HepG2 (cell line): Measurements from ENCODE around the gene DGKG. TPM values are rescaled to one million over a fixed set of nuclear protein-coding genes. Genes with fewer than 3 reads are reported as not detected.

Source experiments
- ATAC-seq: fragments of 200-7000 bp; cut with Tn5 transposase; 3 replicates; pipeline ENCODE4 v1.9.1; 2020; ENCODE audit warnings: mild to moderate bottlenecking, moderate library complexity
- BruUV-seq: library from RNA; stranded (reverse); fragments of 400-500 nt; replicated peaks from 2 replicates; lab custom pipeline; 2021; lab: Mats Ljungman, UMichigan
- CTCF ChIA-PET: fragments of 300-600 bp; formaldehyde crosslinking; extraction: SDS; loops from one replicate; lab custom pipeline; 2021; ENCODE audit warnings: low total read pairs, inconsistent platforms, low intra/inter-chr PET ratio; lab: Yijun Ruan, JAX
- POLR2A ChIA-PET: fragments of 350-600 bp; sonication (Branson Sonifier 250); formaldehyde crosslinking; loops from one replicate; lab custom pipeline; 2020; ENCODE audit warnings: antibody characterized with exemption, inconsistent platforms; lab: Yijun Ruan, JAX
- DNase-seq: peaks from one replicate; pipeline ENCODE4 v3.0.0-alpha.2; 2015; ENCODE audit warnings: low spot score
- FAIRE-seq: peaks from 3 replicates; lab custom pipeline; 2011; peaks lifted over from hg19 to GRCh38; lab: Jason Lieb, UNC
- H2AFZ ChIP-seq: one replicate; pipeline ENCODE4 v1.6.1; 2011; ENCODE audit warnings: low read length, inconsistent platforms
- H3K27ac ChIP-seq: fragments of 300-600 bp; 3 replicates; pipeline ENCODE4 v1.8.0; 2011; ENCODE audit warnings: mixed run types, mild to moderate bottlenecking, mixed read lengths, low read length, inconsistent platforms; ENCODE audit not compliant: insufficient read depth; ENCODE audit errors: extremely low read length
- H3K27me3 ChIP-seq, 2 experiments: fragments of 200-600 bp in 1 of 2; 2 replicates in 1 of 2; 3 replicates in 1 of 2; pipeline versions ENCODE4 v1.6.0 to v1.8.0; 2011; ENCODE audit warnings: low read length in 2 of 2, mild to moderate bottlenecking in 2 of 2, moderate library complexity in 2 of 2, inconsistent platforms in 1 of 2; ENCODE audit not compliant: insufficient read depth in 2 of 2, control insufficient read depth in 1 of 2
- H3K36me3 ChIP-seq, 2 experiments: fragments of 200-600 bp in 1 of 2; replicated peaks in 1 of 2; 2 replicates in 1 of 2; 3 replicates in 1 of 2; pipeline versions ENCODE4 v1.5.1 to v1.8.0; 2011; ENCODE audit warnings: low read length in 2 of 2, inconsistent platforms in 1 of 2; ENCODE audit not compliant: insufficient read depth in 2 of 2, control insufficient read depth in 1 of 2
- H3K4me1 ChIP-seq: 2 replicates; pipeline ENCODE4 v1.5.1; 2012; ENCODE audit warnings: low read length, inconsistent platforms; ENCODE audit not compliant: insufficient read depth
- H3K4me2 ChIP-seq: 2 replicates; pipeline ENCODE4 v1.6.0; 2011; ENCODE audit warnings: low read depth, low read length, inconsistent platforms
- H3K4me3 ChIP-seq, 3 experiments: fragments of 200-600 bp in 1 of 3; sonication (generic), shearing (Covaris generic) in 1 of 3; replicated peaks in 1 of 3; 2 replicates each; pipeline ENCODE4 v1.5.1; 2011 to 2016; ENCODE audit warnings: low read length in 3 of 3, inconsistent platforms in 2 of 3, low read depth in 2 of 3, mild to moderate bottlenecking in 2 of 3, control low read depth in 1 of 3, mixed read lengths in 1 of 3; ENCODE audit not compliant: insufficient read depth in 1 of 3
- H3K79me2 ChIP-seq: one replicate; pipeline ENCODE4 v1.6.1; 2011; ENCODE audit warnings: low read length, inconsistent platforms; ENCODE audit not compliant: insufficient read depth
- H3K9ac ChIP-seq: 2 replicates; pipeline ENCODE4 v1.6.0; 2011; ENCODE audit warnings: mild to moderate bottlenecking, low read depth, low read length, inconsistent platforms; ENCODE audit not compliant: insufficient read depth
- H3K9me3 ChIP-seq: 2 replicates; pipeline ENCODE4 v1.5.1; 2012; ENCODE audit warnings: mild to moderate bottlenecking, low read length
- H4K20me1 ChIP-seq: 2 replicates; pipeline ENCODE4 v1.6.0; 2011; ENCODE audit warnings: inconsistent platforms, mild to moderate bottlenecking, low read length, moderate library complexity; ENCODE audit not compliant: insufficient read depth
- ATF1 ChIP-seq: IDR thresholded peaks from 2 replicates; pipeline ENCODE4 v1.6.1; 2016; ENCODE audit warnings: mild to moderate bottlenecking, control low read depth
- FOXM1 ChIP-seq: sonication (generic); formaldehyde crosslinking; IDR thresholded peaks from 2 replicates; pipeline ENCODE4 v1.5.0; 2020; ENCODE audit warnings: missing genetic modification reagents
- NFIB ChIP-seq: sonication (generic); formaldehyde crosslinking; IDR thresholded peaks from 2 replicates; pipeline ENCODE4 v1.9.0; 2021; ENCODE audit warnings: missing genetic modification reagents, mild to moderate bottlenecking, borderline replicate concordance
- SKI ChIP-seq: fragments of 450-650 bp; IDR thresholded peaks from one replicate; pipeline ENCODE4 v1.6.1; 2018; ENCODE audit warnings: mild to moderate bottlenecking; ENCODE audit not compliant: partially characterized antibody
- SMARCC2 ChIP-seq: fragments of 450-650 bp; IDR thresholded peaks from 2 replicates; pipeline ENCODE4 v1.6.1; 2017; ENCODE audit warnings: antibody characterized with exemption, mild to moderate bottlenecking
- TAF1 ChIP-seq: sonication (generic); formaldehyde crosslinking; IDR thresholded peaks from 2 replicates; pipeline ENCODE4 v1.4.0; 2020; ENCODE audit warnings: missing genetic modification reagents
- ZFY ChIP-seq: sonication (generic); formaldehyde crosslinking; IDR thresholded peaks from 2 replicates; pipeline ENCODE4 v1.4.0; 2020; ENCODE audit warnings: missing genetic modification reagents
- ZNF564 ChIP-seq: sonication (generic); formaldehyde crosslinking; IDR thresholded peaks from 2 replicates; pipeline ENCODE4 v1.8.1; 2023; ENCODE audit warnings: mild to moderate bottlenecking, missing genetic modification reagents
- ZNF746 ChIP-seq: sonication (generic); formaldehyde crosslinking; IDR thresholded peaks from 2 replicates; pipeline ENCODE4 v1.8.0; 2022; ENCODE audit warnings: mild to moderate bottlenecking, missing genetic modification reagents
- ZNF773 ChIP-seq: sonication (generic); formaldehyde crosslinking; IDR thresholded peaks from 2 replicates; pipeline ENCODE4 v1.4.0; 2020; ENCODE audit warnings: missing genetic modification reagents, borderline replicate concordance
- WGBS: methylation state at CpG from one replicate; pipeline ENCODE4 v1.1.6; 2017; ENCODE audit warnings: low lambda C conversion rate; 5-methylcytosine and 5-hydroxymethylcytosine counted together
- in situ Hi-C: cut with HindIII; loops from 2 replicates; pipeline ENCODE4 v1.10.0; 2017; ENCODE audit warnings: low pct_unique_long_range_greater_than_20kb; ENCODE audit not compliant: extremely low pct_ligation_motif_present
- intact Hi-C: fragments of 100-400 bp; cut with micrococcal nuclease; formaldehyde crosslinking; loops from one replicate; pipeline ENCODE4 v1.10.0; 2022; ENCODE audit not compliant: unreplicated experiment
- polyA plus RNA-seq, 8 experiments: library from polyadenylated mRNA; depleted of rRNA in 3 of 8; stranded (reverse) in 7 of 8; unstranded in 1 of 8; fragments of >200 nt; fragmentation: Illumina TruSeq in 4 of 8; extraction: Trizol in 4 of 8; gene quantifications; 2 replicates each; pipeline versions ENCODE4 v1.2.1 to v1.2.3, GENCODE V29; 2011 to 2016; ENCODE audit warnings: low read depth in 4 of 8, missing spikeins in 1 of 8, mixed read lengths in 1 of 8; ENCODE audit not compliant: insufficient read depth in 1 of 8
- total RNA-seq, 5 experiments: library from RNA; depleted of rRNA; stranded (reverse); fragments of >200 nt; fragmentation: Illumina TruSeq; extraction: Trizol; gene quantifications; 2 replicates each; pipeline ENCODE4 v1.2.3, GENCODE V29; 2016; ENCODE audit warnings: low read depth in 1 of 5
- TF ChIP-seq, protein P1 (sequence below): sonication (generic); formaldehyde crosslinking; conservative IDR thresholded peaks from 2 replicates; pipeline ENCODE4 v1.8.0; 2022; ENCODE audit warnings: mild to moderate bottlenecking, moderate library complexity, missing genetic modification reagents
- TF ChIP-seq, protein P2 (sequence below): sonication (generic); formaldehyde crosslinking; IDR thresholded peaks from 2 replicates; pipeline ENCODE4 v1.4.0; 2020; ENCODE audit warnings: mild to moderate bottlenecking, missing genetic modification reagents
- TF ChIP-seq, protein P3 (sequence below): sonication (generic); formaldehyde crosslinking; conservative IDR thresholded peaks from 2 replicates; pipeline ENCODE4 v1.4.0; 2020; ENCODE audit warnings: missing genetic modification reagents
- TF ChIP-seq, protein P4 (sequence below): sonication (generic); formaldehyde crosslinking; IDR thresholded peaks from 2 replicates; pipeline ENCODE4 v1.5.1; 2020; ENCODE audit warnings: mild to moderate bottlenecking, missing genetic modification reagents, moderate library complexity

The DGKG gene
- total and polyA plus RNA-seq, 2 of the 13 experiments (the other 11 are each of a cell fraction or from before 2014, with no cell fraction given): 3.8 to 6.2 TPM

DNA sequence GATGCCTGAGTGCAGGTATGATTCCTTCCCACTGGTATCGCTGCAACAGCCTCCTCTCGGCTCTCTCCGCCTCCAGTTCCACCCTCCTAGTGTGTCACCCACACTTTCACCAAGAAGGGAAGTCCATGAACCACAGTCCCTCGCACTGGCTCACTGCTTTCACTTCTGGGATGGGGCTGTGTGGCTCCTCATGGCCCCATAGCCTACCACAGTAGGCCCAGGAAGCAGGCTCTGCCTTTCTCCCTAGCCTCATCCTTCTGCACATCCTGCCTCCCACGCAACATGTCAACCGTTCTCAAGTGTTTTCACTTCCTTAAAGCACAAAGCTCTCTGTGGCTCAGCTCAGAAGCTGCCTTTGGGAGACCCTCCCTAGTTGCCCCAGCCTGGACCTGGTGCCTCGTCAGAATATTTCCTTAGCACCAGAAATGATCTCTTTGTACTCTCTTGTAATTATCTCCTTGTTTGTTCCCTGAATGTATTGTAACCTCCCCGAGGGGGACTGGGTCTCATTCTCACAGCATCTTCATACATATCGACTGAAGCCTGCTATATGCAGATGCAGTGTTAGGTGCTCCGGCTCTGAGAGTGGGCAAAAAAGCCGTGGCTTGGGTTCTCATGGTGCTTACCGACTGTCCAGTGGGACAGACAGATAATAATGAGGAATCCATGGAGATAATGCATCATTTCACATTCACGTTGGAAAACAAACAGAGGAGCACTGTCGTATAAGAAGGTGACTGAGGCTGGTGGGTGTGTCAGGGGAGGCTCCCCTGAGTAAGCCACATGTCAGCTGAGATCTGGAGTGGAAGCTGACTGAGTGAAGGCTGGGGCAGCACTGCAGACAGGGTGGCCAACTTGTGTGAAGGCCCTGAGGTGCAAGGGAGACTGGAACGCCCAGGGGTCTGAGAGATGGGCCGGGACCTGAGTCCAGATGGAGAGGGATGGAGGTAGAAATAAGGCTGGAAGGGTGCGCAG is 107.1 kb downstream of the DGKG start (continued):
- TF ChIP-seq, protein P1, sequence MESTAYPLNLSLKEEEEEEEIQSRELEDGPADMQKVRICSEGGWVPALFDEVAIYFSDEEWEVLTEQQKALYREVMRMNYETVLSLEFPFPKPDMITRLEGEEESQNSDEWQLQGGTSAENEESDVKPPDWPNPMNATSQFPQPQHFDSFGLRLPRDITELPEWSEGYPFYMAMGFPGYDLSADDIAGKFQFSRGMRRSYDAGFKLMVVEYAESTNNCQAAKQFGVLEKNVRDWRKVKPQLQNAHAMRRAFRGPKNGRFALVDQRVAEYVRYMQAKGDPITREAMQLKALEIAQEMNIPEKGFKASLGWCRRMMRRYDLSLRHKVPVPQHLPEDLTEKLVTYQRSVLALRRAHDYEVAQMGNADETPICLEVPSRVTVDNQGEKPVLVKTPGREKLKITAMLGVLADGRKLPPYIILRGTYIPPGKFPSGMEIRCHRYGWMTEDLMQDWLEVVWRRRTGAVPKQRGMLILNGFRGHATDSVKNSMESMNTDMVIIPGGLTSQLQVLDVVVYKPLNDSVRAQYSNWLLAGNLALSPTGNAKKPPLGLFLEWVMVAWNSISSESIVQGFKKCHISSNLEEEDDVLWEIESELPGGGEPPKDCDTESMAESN (CRISPR knock-in tag): no peak
- TF ChIP-seq TAF1: no peak
- no peak for TF ChIP-seq NFIB (CRISPR knock-in tag)

DNA sequence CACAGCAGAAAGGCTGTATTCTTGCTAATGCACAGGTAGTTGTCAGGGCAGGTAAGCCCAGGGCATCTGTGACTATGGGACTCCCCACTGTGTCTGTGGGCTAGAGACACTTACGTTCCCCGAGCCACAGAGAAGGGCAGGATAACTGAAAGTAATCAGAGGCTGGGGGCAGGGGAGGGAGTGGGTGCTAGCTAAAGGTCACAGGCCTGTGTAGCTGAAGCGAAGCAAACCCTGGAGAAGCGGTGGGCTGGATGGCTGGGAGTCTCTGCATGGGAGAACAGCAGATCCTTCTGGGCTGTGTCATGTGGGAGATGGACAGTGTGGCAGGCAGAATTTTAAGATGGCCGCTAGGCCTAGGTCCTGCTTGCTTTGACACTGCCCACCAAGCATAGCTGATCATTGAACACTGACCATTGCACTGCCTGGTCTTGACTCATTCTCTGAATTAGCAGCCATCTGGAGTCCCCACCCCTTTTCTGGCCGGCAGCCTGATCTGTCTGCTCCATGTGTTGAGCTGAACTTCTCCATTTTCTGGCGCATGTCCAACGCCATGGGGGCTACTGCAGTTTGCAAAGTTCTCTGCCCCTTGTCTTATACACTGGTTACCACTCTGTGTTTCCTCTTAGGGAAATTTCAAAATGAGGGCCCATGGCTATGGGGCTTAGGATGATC is 110.0 kb downstream of the DGKG start:
- CTCF ChIA-PET: no interaction called here
- H3K27ac ChIP-seq: no peak overlapping the region
- TF ChIP-seq SKI (no peak), ZNF773 (CRISPR knock-in tag) (no peak), FOXM1 (CRISPR knock-in tag) (no peak), SMARCC2 (no peak), ZNF564 (CRISPR knock-in tag) (no peak), ATF1 (no peak), ZNF746 (CRISPR knock-in tag) (no peak), ZFY (CRISPR knock-in tag) (no peak)
- TF ChIP-seq, protein P2, sequence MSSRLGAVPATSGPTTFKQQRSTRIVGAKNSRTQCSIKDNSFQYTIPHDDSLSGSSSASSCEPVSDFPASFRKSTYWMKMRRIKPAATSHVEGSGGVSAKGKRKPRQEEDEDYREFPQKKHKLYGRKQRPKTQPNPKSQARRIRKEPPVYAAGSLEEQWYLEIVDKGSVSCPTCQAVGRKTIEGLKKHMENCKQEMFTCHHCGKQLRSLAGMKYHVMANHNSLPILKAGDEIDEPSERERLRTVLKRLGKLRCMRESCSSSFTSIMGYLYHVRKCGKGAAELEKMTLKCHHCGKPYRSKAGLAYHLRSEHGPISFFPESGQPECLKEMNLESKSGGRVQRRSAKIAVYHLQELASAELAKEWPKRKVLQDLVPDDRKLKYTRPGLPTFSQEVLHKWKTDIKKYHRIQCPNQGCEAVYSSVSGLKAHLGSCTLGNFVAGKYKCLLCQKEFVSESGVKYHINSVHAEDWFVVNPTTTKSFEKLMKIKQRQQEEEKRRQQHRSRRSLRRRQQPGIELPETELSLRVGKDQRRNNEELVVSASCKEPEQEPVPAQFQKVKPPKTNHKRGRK: no peak
- TF ChIP-seq, protein P3, sequence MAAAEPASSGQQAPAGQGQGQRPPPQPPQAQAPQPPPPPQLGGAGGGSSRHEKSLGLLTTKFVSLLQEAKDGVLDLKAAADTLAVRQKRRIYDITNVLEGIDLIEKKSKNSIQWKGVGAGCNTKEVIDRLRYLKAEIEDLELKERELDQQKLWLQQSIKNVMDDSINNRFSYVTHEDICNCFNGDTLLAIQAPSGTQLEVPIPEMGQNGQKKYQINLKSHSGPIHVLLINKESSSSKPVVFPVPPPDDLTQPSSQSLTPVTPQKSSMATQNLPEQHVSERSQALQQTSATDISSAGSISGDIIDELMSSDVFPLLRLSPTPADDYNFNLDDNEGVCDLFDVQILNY (CRISPR knock-in tag): no peak
- TF ChIP-seq, protein P4, sequence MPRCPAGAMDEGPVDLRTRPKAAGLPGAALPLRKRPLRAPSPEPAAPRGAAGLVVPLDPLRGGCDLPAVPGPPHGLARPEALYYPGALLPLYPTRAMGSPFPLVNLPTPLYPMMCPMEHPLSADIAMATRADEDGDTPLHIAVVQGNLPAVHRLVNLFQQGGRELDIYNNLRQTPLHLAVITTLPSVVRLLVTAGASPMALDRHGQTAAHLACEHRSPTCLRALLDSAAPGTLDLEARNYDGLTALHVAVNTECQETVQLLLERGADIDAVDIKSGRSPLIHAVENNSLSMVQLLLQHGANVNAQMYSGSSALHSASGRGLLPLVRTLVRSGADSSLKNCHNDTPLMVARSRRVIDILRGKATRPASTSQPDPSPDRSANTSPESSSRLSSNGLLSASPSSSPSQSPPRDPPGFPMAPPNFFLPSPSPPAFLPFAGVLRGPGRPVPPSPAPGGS (CRISPR knock-in tag): no peak
- DNase-seq (no peak), ATAC-seq (no peak), FAIRE-seq (no peak)
- H4K20me1 ChIP-seq: no peaks in the 10 kb centered on the region
- in situ Hi-C loops (loop anchor here (25.0 kb wide), 1 partner anchor 560 kb away; the partner anchor contains the start of gene RFC4), intact Hi-C loops (no loop called here)
- no peak overlapping the region for H3K9ac ChIP-seq
- no peaks in the 10 kb centered on the region for H3K4me1 ChIP-seq
- no peak overlapping the region for H2AFZ ChIP-seq
- H3K36me3 ChIP-seq: no peaks in the 10 kb centered on the region
- no peak overlapping the region for H3K4me2 ChIP-seq
- no peak overlapping the region for H3K4me3 ChIP-seq
- H3K27me3 ChIP-seq: 0 out of 5 replicates have a peak, but pooled peaks cover 0 to 1% of the 10 kb centered on the region in 2 experiments
- POLR2A ChIA-PET: no interaction called here
- 68% methylated on average over 7 of the region's 8 CpGs for WGBS
- no peaks in the 10 kb centered on the region for H3K79me2 ChIP-seq
- no peaks in the 10 kb centered on the region for H3K9me3 ChIP-seq
- BruUV-seq: no TSS peak
